Measurements from ENCODE around the gene LINGO4.

DNA sequence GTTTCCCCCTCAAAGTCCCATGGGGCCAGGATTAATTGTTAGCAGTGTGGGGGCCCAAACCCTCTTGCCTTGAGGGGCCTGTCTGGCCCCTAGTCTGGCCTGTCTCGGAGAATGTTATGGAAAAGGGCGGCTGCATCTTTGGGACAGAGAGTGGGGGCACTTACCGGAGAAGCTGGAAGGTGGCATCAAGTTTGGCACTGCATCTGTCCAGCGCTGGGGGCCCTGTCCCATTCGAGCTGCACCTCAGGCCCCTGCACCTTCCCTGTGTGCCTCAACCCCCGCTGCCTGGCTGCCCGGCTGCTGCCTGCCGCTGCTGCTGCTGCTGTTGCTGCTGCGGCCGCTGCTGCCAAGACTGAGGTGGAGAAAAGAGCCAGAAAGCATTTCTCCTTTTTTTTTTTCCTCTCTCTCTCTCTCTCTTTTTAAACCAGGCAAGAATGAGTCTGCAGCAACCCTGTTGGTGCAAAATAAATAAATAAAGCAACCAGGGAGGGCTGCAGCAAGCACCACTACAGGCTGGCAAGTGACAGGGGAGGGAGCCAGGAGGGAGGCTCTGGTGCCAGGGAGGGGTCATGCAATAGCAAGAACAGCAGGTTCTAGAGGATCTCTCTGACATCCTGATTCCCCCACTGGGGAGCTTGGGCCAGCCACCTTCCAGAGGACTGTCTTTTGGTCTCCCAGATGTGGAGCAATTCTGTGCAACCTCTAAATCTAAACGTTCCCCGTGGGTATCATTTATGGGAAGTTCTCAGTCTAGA is at the start of gene LINGO4:
- TF ChIP-seq, protein P1, sequence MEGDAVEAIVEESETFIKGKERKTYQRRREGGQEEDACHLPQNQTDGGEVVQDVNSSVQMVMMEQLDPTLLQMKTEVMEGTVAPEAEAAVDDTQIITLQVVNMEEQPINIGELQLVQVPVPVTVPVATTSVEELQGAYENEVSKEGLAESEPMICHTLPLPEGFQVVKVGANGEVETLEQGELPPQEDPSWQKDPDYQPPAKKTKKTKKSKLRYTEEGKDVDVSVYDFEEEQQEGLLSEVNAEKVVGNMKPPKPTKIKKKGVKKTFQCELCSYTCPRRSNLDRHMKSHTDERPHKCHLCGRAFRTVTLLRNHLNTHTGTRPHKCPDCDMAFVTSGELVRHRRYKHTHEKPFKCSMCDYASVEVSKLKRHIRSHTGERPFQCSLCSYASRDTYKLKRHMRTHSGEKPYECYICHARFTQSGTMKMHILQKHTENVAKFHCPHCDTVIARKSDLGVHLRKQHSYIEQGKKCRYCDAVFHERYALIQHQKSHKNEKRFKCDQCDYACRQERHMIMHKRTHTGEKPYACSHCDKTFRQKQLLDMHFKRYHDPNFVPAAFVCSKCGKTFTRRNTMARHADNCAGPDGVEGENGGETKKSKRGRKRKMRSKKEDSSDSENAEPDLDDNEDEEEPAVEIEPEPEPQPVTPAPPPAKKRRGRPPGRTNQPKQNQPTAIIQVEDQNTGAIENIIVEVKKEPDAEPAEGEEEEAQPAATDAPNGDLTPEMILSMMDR (conservative IDR thresholded peaks at IDR 0.05) = no peak
- TF ChIP-seq EZH2 (IDR thresholded peaks at IDR 0.05; ENCODE audit: low read depth) = no peak
